ENCODE data around the gene GRM8.
"Not testable (repeated sequence)": the region's sequence is repeated elsewhere in the genome, so short reads cannot be mapped to it uniquely, and the experiment has no call there.

The GRM8 gene

GRCh38 chr7:126690104-126690503 lies 562.6 kb downstream of the GRM8 start:
- no peak for TF ChIP-seq CTCF (IDR thresholded peaks at IDR 0.05; ENCODE audit: borderline replicate concordance, insufficient read depth, low read depth, low read length)
- no peak overlapping the region for H3K4me3 ChIP-seq (ENCODE audit: low read depth, low read length)

GRCh38 chr7:126689037-126689436 lies 563.7 kb downstream of the GRM8 start:
- no peak for TF ChIP-seq CTCF (IDR thresholded peaks at IDR 0.05; ENCODE audit: borderline replicate concordance, insufficient read depth, low read depth, low read length)
- no peak overlapping the region for H3K4me3 ChIP-seq (ENCODE audit: low read depth, low read length)

GRCh38 chr7:126686474-126686873 lies 566.3 kb downstream of the GRM8 start:
- H3K4me3 ChIP-seq (ENCODE audit: low read depth, low read length), result no peak overlapping the region
- no peak for TF ChIP-seq CTCF (IDR thresholded peaks at IDR 0.05; ENCODE audit: borderline replicate concordance, insufficient read depth, low read depth, low read length)

GRCh38 chr7:126685596-126685995 lies 567.1 kb downstream of the GRM8 start:
- no peak overlapping the region for H3K4me3 ChIP-seq (ENCODE audit: low read depth, low read length)
- no peak for TF ChIP-seq CTCF (IDR thresholded peaks at IDR 0.05; ENCODE audit: borderline replicate concordance, insufficient read depth, low read depth, low read length)

- TF ChIP-seq CTCF (IDR thresholded peaks at IDR 0.05; ENCODE audit: borderline replicate concordance, insufficient read depth, low read depth, low read length), result no peak
- H3K4me3 ChIP-seq (ENCODE audit: low read depth, low read length), result no peak overlapping the region
Measured at GRCh38 chr7:126685018-126685573, 567.6 kb downstream of the GRM8 start.

GRCh38 chr7:126682176-126682575 lies 570.6 kb downstream of the GRM8 start:
- TF ChIP-seq CTCF (IDR thresholded peaks at IDR 0.05; ENCODE audit: borderline replicate concordance, insufficient read depth, low read depth, low read length), result no peak
- no peak overlapping the region for H3K4me3 ChIP-seq (ENCODE audit: low read depth, low read length)

- H3K4me3 ChIP-seq (ENCODE audit: low read depth, low read length), result not testable (repeated sequence)
Measured at GRCh38 chr7:126668762-126669161, 584.0 kb downstream of the GRM8 start.

- no peak for TF ChIP-seq CTCF (IDR thresholded peaks at IDR 0.05; ENCODE audit: borderline replicate concordance, insufficient read depth, low read depth, low read length)
- H3K4me3 ChIP-seq (ENCODE audit: low read depth, low read length), result no peak overlapping the region
Measured at GRCh38 chr7:126668367-126668752, 584.4 kb downstream of the GRM8 start.
